ENCODE results near the gene HRH4.

The HRH4 gene

DNA sequence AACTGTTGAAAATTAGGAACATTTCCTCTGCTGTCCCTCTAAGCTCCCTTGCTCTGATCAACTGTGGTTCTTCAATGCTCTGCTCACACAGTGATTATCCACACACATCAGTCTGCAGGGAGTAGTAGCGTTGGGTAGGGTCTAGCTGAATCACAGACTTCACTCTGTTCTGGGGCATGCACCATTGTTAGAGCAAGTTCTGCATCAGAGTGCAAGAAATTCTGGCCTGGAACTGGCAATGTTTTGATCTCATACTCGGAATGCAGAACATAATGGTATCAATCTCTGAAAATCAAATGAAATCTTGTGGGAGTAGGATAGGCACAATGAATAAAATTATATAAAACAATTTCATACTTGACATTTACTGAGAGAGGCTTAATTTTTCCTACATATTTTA is 55.3 kb downstream of the HRH4 start:
- ATAC-seq = no peak
- peaks cover 9% of the 10 kb centered on the region for H3K27me3 Mint-ChIP-seq
- H3K36me3 Mint-ChIP-seq = no peaks in the 10 kb centered on the region
- no peak overlapping the region for H3K4me3 Mint-ChIP-seq
- H3K4me1 Mint-ChIP-seq = no peaks in the 10 kb centered on the region
- H3K27ac Mint-ChIP-seq = no peak overlapping the region
- no peaks in the 10 kb centered on the region for H3K9me3 Mint-ChIP-seq

GRCh38 chr18:24516261-24516660 is 55.8 kb downstream of the HRH4 start:
- no peaks in the 10 kb centered on the region for H3K36me3 Mint-ChIP-seq
- no peak for ATAC-seq
- no peak overlapping the region for H3K4me3 Mint-ChIP-seq
- H3K27ac Mint-ChIP-seq = no peak overlapping the region
- H3K9me3 Mint-ChIP-seq = no peaks in the 10 kb centered on the region
- no peaks in the 10 kb centered on the region for H3K4me1 Mint-ChIP-seq
- H3K27me3 Mint-ChIP-seq = peaks cover 9% of the 10 kb centered on the region

DNA sequence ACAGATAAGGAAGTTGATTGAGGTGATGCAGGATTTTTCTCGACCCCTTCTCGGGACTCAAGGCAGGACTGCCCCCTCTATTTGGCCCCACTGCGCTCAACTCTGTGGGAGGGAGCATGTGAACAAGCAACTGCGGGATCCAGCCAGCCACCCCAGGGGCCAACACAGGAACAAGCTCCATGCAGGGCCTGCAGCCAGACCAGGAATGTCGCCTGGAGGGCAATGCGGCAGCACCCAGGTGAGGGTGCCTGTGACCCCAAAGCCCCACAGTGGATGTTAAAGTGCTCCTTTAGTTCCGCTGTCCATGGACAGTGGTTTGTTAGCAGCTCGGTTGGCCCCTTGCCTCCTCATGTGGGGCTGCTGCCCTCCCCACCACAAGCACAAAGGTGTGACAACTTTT is 57.1 kb downstream of the HRH4 start:
- Mint-ChIP-seq H3K36me3 (no peaks in the 10 kb centered on the region), H3K4me3 (no peak overlapping the region), H3K27ac (no peak overlapping the region), H3K27me3 (peaks cover 9% of the 10 kb centered on the region), H3K4me1 (no peaks in the 10 kb centered on the region), H3K9me3 (no peaks in the 10 kb centered on the region)
- ATAC-seq = no peak

GRCh38 chr18:24518596-24518995 is 58.2 kb downstream of the HRH4 start:
- Mint-ChIP-seq H3K36me3 (no peaks in the 10 kb centered on the region), H3K4me1 (no peaks in the 10 kb centered on the region), H3K27ac (no peak overlapping the region), H3K9me3 (no peaks in the 10 kb centered on the region), H3K27me3 (peaks cover 10% of the 10 kb centered on the region), H3K4me3 (no peak overlapping the region)
- no peak for ATAC-seq
